Measurements from ENCODE around the gene INSYN2B. TPM values are rescaled to one million over a fixed set of nuclear protein-coding genes. Genes with fewer than 3 reads are reported as not detected.

Gene INSYN2B
- total and polyA plus RNA-seq, 2 of the 8 experiments (the other 6 are each of a cell fraction or from before 2014, with no cell fraction given): not detected

DNA sequence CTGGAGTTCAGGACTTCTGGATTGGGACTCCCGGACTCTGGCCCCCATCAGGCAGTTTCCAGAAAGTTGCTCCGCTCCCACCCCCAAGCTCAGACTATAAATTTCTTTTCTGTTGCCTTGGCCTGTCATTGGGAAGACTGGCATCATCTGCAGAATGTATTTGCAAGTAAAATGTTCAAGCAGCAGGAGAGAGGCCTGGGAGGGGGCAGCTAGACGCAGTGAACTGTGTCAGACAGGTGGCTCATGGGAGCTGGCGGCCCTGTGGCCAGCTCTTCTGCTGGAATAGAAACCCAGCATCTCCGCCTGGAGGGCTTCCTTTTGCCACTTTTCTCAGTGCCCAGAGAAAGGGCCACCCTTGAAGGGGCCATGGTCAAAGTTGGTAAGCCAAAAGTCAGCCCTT, 16.0 kb downstream of the INSYN2B start (continued):
- TF ChIP-seq TAF1 (IDR thresholded peaks at IDR 0.05; ENCODE audit: low read depth, low read length) (no peak), RAD21 (IDR thresholded peaks at IDR 0.05 in 1 of 2, conservative IDR thresholded peaks at IDR 0.05 in 1 of 2; ENCODE audit: low read depth in 2 of 2, low read length in 2 of 2) (no peak), KDM5A (IDR thresholded peaks at IDR 0.05; ENCODE audit: low read length) (no peak)
